Dendritic cell treated with granulocyte-macrophage colony-stimulating factor and Interleukin-4, amounts not matched to agents 40 ng/mL and 50 ng/mL, for 4 days (primary cell): ENCODE data around the gene TOP2B.
A peak's percentile ranks its signal among the peaks of the same experiment; 100 is the strongest.

Experiments
- H3K27ac Mint-ChIP-seq: one replicate; pipeline ENCODE4 v1.8.0; 2022; ENCODE audit warnings: mild to moderate bottlenecking, mixed read lengths
- H3K27me3 Mint-ChIP-seq: one replicate; pipeline ENCODE4 v1.8.0; 2022; ENCODE audit warnings: mild to moderate bottlenecking, mixed read lengths
- H3K36me3 Mint-ChIP-seq: one replicate; pipeline ENCODE4 v1.8.0; 2022; ENCODE audit warnings: low read depth, mixed read lengths
- H3K4me1 Mint-ChIP-seq: one replicate; pipeline ENCODE4 v1.8.0; 2022; ENCODE audit warnings: low read depth, mixed read lengths
- H3K4me3 Mint-ChIP-seq: one replicate; pipeline ENCODE4 v1.8.0; 2022; ENCODE audit warnings: mild to moderate bottlenecking, moderate library complexity, mixed read lengths
- H3K9me3 Mint-ChIP-seq: one replicate; pipeline ENCODE4 v1.8.0; 2022; ENCODE audit warnings: mixed read lengths
- intact Hi-C: fragments of 100-400 bp; cut with micrococcal nuclease; formaldehyde crosslinking; loops from one replicate; pipeline ENCODE4 v1.15.0; 2022

The TOP2B gene

GRCh38 chr3:25662736-25663320, 1.9 kb downstream of the TOP2B start:
- intact Hi-C loops, result no loop called here
- H3K4me1 Mint-ChIP-seq, result peaks cover 40% of the 10 kb centered on the region

GRCh38 chr3:25661694-25662437, 2.8 kb downstream of the TOP2B start:
- H3K4me1 Mint-ChIP-seq, result peaks cover 46% of the 10 kb centered on the region
- no peaks in the 10 kb centered on the region for H3K9me3 Mint-ChIP-seq
- peaks cover 32% of the 10 kb centered on the region for H3K36me3 Mint-ChIP-seq
- no peaks in the 10 kb centered on the region for H3K27me3 Mint-ChIP-seq
- intact Hi-C loops, result no loop called here
- peak overlapping the region; percentile 48 for H3K4me3 Mint-ChIP-seq
- H3K27ac Mint-ChIP-seq, result no peak overlapping the region

More at GRCh38 chr3:25662736-25663320, 1.9 kb downstream of the TOP2B start:
- H3K36me3 Mint-ChIP-seq, result peaks cover 26% of the 10 kb centered on the region
- H3K27me3 Mint-ChIP-seq, result no peaks in the 10 kb centered on the region
- H3K27ac Mint-ChIP-seq, result peak overlapping the region; percentile 97
- H3K4me3 Mint-ChIP-seq, result peak overlapping the region; percentile 94
- H3K9me3 Mint-ChIP-seq, result no peaks in the 10 kb centered on the region

- Mint-ChIP-seq H3K36me3 (peaks cover 17% of the 10 kb centered on the region), H3K27ac (no peak overlapping the region), H3K4me1 (peaks cover 55% of the 10 kb centered on the region), H3K27me3 (no peaks in the 10 kb centered on the region), H3K4me3 (no peak overlapping the region), H3K9me3 (no peaks in the 10 kb centered on the region)
- intact Hi-C loops, result no loop called here
Measured at GRCh38 chr3:25658836-25659235, 5.9 kb downstream of the TOP2B start.

- H3K36me3 Mint-ChIP-seq, result peaks cover 12% of the 10 kb centered on the region
- H3K27me3 Mint-ChIP-seq, result no peaks in the 10 kb centered on the region
- H3K27ac Mint-ChIP-seq, result no peak overlapping the region
- H3K9me3 Mint-ChIP-seq, result no peaks in the 10 kb centered on the region
- H3K4me3 Mint-ChIP-seq, result no peak overlapping the region
- intact Hi-C loops, result no loop called here
- peaks cover 65% of the 10 kb centered on the region for H3K4me1 Mint-ChIP-seq
Measured at GRCh38 chr3:25657293-25657692, 7.4 kb downstream of the TOP2B start.

DNA sequence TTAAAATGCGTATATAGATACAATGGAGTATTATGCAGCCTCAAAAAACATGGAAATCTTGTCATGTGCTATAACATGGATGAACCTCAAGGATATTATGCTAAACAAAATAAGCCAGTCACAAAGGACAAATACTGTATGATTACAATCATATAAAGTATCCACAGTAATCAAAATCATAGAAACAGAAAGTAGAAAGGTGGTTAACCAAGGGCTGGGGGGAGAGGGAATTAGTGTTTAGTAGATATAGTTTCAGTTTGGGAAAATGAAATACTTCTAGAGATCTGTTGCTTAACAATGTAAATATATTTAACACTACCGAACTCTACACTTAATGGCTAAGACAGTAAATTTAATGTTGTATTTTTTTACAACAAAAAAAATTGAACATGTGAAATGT, 9.0 kb downstream of the TOP2B start:
- Mint-ChIP-seq H3K4me1 (peaks cover 69% of the 10 kb centered on the region), H3K9me3 (peaks cover under 1% of the 10 kb centered on the region), H3K36me3 (peaks cover 13% of the 10 kb centered on the region), H3K27me3 (no peaks in the 10 kb centered on the region), H3K4me3 (no peak overlapping the region), H3K27ac (no peak overlapping the region)
- intact Hi-C loops, result no loop called here

GRCh38 chr3:25654576-25654975, 10.1 kb downstream of the TOP2B start:
- H3K27ac Mint-ChIP-seq, result no peak overlapping the region
- peaks cover 11% of the 10 kb centered on the region for H3K9me3 Mint-ChIP-seq
- H3K36me3 Mint-ChIP-seq, result peaks cover 21% of the 10 kb centered on the region

DNA sequence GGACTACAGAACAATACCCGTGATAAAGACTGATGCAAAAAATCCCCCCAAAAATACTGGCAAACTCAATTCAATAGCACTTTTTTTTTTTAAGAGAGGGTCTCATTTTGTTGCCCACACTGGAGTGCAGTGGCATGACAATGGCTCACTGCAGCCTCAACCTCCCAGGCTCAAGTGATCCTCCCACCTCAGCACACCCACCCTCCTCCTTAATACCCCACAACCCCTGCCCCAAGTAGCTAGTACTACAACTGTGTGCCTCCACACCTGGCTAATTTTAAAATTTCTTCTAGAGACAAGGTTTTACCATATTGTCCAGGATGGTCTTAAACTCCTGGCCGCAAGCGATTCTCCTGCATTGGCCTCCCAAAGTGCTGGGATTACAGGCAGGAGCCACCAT, 11.4 kb downstream of the TOP2B start:
- no peak overlapping the region for H3K27ac Mint-ChIP-seq

More at GRCh38 chr3:25654576-25654975, 10.1 kb downstream of the TOP2B start:
- no peaks in the 10 kb centered on the region for H3K27me3 Mint-ChIP-seq
- intact Hi-C loops, result no loop called here
- peaks cover 58% of the 10 kb centered on the region for H3K4me1 Mint-ChIP-seq
- no peak overlapping the region for H3K4me3 Mint-ChIP-seq

GRCh38 chr3:25652921-25653320, 11.8 kb downstream of the TOP2B start:
- intact Hi-C loops, result no loop called here
- H3K4me3 Mint-ChIP-seq, result no peak overlapping the region
- peaks cover 36% of the 10 kb centered on the region for H3K36me3 Mint-ChIP-seq
- no peaks in the 10 kb centered on the region for H3K27me3 Mint-ChIP-seq
- H3K9me3 Mint-ChIP-seq, result peaks cover 23% of the 10 kb centered on the region
- no peak overlapping the region for H3K27ac Mint-ChIP-seq
- peaks cover 55% of the 10 kb centered on the region for H3K4me1 Mint-ChIP-seq

More for the DNA sequence above, 11.4 kb downstream of the TOP2B start:
- H3K27me3 Mint-ChIP-seq, result no peaks in the 10 kb centered on the region
- intact Hi-C loops, result no loop called here
- peaks cover 33% of the 10 kb centered on the region for H3K36me3 Mint-ChIP-seq
- H3K4me3 Mint-ChIP-seq, result no peak overlapping the region
- H3K9me3 Mint-ChIP-seq, result peaks cover 23% of the 10 kb centered on the region
- H3K4me1 Mint-ChIP-seq, result peaks cover 51% of the 10 kb centered on the region

GRCh38 chr3:25648925-25649830, 15.5 kb downstream of the TOP2B start:
- Mint-ChIP-seq H3K9me3 (peaks cover 23% of the 10 kb centered on the region), H3K36me3 (peaks cover 29% of the 10 kb centered on the region), H3K27me3 (no peaks in the 10 kb centered on the region), H3K4me3 (no peak overlapping the region), H3K4me1 (peaks cover 43% of the 10 kb centered on the region), H3K27ac (no peak overlapping the region)
- intact Hi-C loops, result loop anchor here (1.0 to 5.0 kb wide), 3 partner anchors 133 to 263 kb away; partner anchors contain the start of gene NGLY1

DNA sequence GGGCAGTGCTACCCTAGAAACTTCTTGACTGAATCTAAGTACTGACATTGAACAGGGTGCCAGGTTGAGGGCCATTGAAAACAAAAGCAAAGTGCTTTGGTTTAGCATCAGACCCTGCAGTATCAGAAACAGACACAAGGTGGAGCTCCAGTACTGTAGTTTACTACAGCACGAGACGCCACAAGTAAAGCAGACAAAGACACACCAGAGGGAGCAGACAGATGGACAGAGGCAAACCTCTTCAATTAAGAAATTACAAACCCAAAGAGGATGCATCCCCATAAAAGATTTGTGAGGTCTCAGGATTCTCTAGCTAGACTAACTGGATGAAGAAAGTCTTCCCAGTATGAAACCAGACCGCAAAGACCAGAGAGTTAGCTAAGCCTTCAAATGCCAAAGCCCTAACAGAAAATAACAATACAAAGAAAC, 16.6 kb downstream of the TOP2B start:
- Mint-ChIP-seq H3K27me3 (no peaks in the 10 kb centered on the region), H3K4me1 (peaks cover 32% of the 10 kb centered on the region)
- intact Hi-C loops, result loop anchor here (1.0 to 5.0 kb wide), 3 partner anchors 134 to 264 kb away; partner anchors contain the start of gene NGLY1

GRCh38 chr3:25635038-25635437, 29.7 kb downstream of the TOP2B start:
- intact Hi-C loops, result loop anchor here (5.0 kb wide), 1 partner anchor 33 kb away; no protein-coding TSS in a partner anchor
- H3K4me1 Mint-ChIP-seq, result no peaks in the 10 kb centered on the region
- H3K9me3 Mint-ChIP-seq, result no peaks in the 10 kb centered on the region
- no peak overlapping the region for H3K4me3 Mint-ChIP-seq
- H3K36me3 Mint-ChIP-seq, result peaks cover 58% of the 10 kb centered on the region
- H3K27ac Mint-ChIP-seq, result peak overlapping the region; percentile 24
- H3K27me3 Mint-ChIP-seq, result no peaks in the 10 kb centered on the region

More for the DNA sequence above, 16.6 kb downstream of the TOP2B start:
- H3K9me3 Mint-ChIP-seq, result peaks cover 23% of the 10 kb centered on the region
- H3K4me3 Mint-ChIP-seq, result no peak overlapping the region
- peaks cover 25% of the 10 kb centered on the region for H3K36me3 Mint-ChIP-seq
- H3K27ac Mint-ChIP-seq, result no peak overlapping the region

DNA sequence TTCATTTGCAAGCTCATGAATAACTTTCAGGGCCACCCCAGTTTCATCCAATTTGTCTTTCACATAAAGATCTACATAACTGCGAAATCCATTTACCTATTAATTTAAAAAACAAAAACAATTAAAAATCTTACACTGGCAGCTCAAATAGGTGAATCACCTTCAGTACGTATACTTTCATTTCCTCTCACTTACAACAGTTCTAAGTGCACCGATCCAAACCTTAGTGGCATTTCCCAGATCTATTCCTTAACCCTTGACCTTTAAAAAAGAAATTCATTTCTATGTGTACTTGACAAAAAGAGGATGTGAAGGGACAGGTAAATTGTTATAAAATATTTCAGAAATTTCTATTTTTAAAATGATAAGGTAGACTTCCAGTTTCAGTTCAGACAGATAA, 30.8 kb downstream of the TOP2B start:
- Mint-ChIP-seq H3K9me3 (no peaks in the 10 kb centered on the region), H3K4me3 (no peak overlapping the region), H3K27ac (no peak overlapping the region), H3K27me3 (no peaks in the 10 kb centered on the region), H3K36me3 (peaks cover 65% of the 10 kb centered on the region), H3K4me1 (no peaks in the 10 kb centered on the region)
- intact Hi-C loops, result no loop called here

GRCh38 chr3:25631989-25632388, 32.7 kb downstream of the TOP2B start:
- Mint-ChIP-seq H3K4me1 (no peaks in the 10 kb centered on the region), H3K4me3 (no peak overlapping the region), H3K9me3 (no peaks in the 10 kb centered on the region), H3K36me3 (peaks cover 81% of the 10 kb centered on the region), H3K27me3 (no peaks in the 10 kb centered on the region), H3K27ac (no peak overlapping the region)
- intact Hi-C loops, result no loop called here

GRCh38 chr3:25621087-25621486, 43.6 kb downstream of the TOP2B start:
- Mint-ChIP-seq H3K4me1 (no peaks in the 10 kb centered on the region), H3K27ac (no peak overlapping the region), H3K27me3 (no peaks in the 10 kb centered on the region), H3K4me3 (no peak overlapping the region), H3K9me3 (no peaks in the 10 kb centered on the region), H3K36me3 (peaks cover 79% of the 10 kb centered on the region)
- intact Hi-C loops, result no loop called here
